ENCODE measurements around the gene SH3D19. TPM values are rescaled to one million over a fixed set of nuclear protein-coding genes. Genes with fewer than 3 reads are reported as not detected.

SH3D19 gene
- total RNA-seq, 4 donors from 2014 or later: 54.4 to 148 (median 79.1) TPM

- 96% methylated on average over 1 of the region's 1 CpG for WGBS
- H3K4me1 ChIP-seq: no peaks in the 10 kb centered on the region
- no peaks in the 10 kb centered on the region for H3K9me3 ChIP-seq
- H3K4me3 ChIP-seq: no peak overlapping the region
- DNase-seq (ENCODE audit: low spot score in 2 of 2): no peak
- peaks cover 22% of the 10 kb centered on the region for H3K36me3 ChIP-seq
- H3K27me3 ChIP-seq: no peaks in the 10 kb centered on the region
- TF ChIP-seq CTCF (IDR thresholded peaks at IDR 0.05) (no peak), EP300 (IDR thresholded peaks at IDR 0.05) (no peak), POLR2AphosphoS5 (IDR thresholded peaks at IDR 0.05) (no peak), POLR2A (IDR thresholded peaks at IDR 0.05) (no peak)
- no peak overlapping the region for H3K27ac ChIP-seq
Observed at GRCh38 chr4:151158979-151159378, 166.4 kb downstream of the SH3D19 start.

GRCh38 chr4:151157543-151157942, 167.9 kb downstream of the SH3D19 start:
- WGBS: 96% methylated on average over 2 of the region's 2 CpGs
- H3K27me3 ChIP-seq: no peaks in the 10 kb centered on the region

GRCh38 chr4:151153585-151153984, 171.8 kb downstream of the SH3D19 start:
- 80% methylated on average over 2 of the region's 2 CpGs for WGBS
- Histone ChIP-seq H3K27ac (peak overlapping the region; percentile 30), H3K27me3 (no peaks in the 10 kb centered on the region), H3K4me1 (no peaks in the 10 kb centered on the region), H3K9me3 (no peaks in the 10 kb centered on the region), H3K36me3 (peaks cover 8% of the 10 kb centered on the region), H3K4me3 (no peak overlapping the region)
- no peak for TF ChIP-seq CTCF (IDR thresholded peaks at IDR 0.05)
- no peak for TF ChIP-seq EP300 (IDR thresholded peaks at IDR 0.05)
- TF ChIP-seq POLR2AphosphoS5 (IDR thresholded peaks at IDR 0.05): no peak
- TF ChIP-seq POLR2A (IDR thresholded peaks at IDR 0.05): no peak
- no peak for DNase-seq (ENCODE audit: low spot score in 2 of 2)

More at GRCh38 chr4:151157543-151157942, 167.9 kb downstream of the SH3D19 start:
- H3K9me3 ChIP-seq: no peaks in the 10 kb centered on the region
- DNase-seq (ENCODE audit: low spot score in 2 of 2): no peak
- peaks cover 16% of the 10 kb centered on the region for H3K36me3 ChIP-seq
- no peak overlapping the region for H3K4me3 ChIP-seq
- H3K4me1 ChIP-seq: no peaks in the 10 kb centered on the region
- no peak overlapping the region for H3K27ac ChIP-seq
- TF ChIP-seq POLR2A (IDR thresholded peaks at IDR 0.05) (no peak), EP300 (IDR thresholded peaks at IDR 0.05) (no peak), CTCF (IDR thresholded peaks at IDR 0.05) (no peak), POLR2AphosphoS5 (IDR thresholded peaks at IDR 0.05) (no peak)

- Histone ChIP-seq H3K9me3 (no peaks in the 10 kb centered on the region), H3K27me3 (no peaks in the 10 kb centered on the region), H3K4me3 (no peak overlapping the region), H3K4me1 (no peaks in the 10 kb centered on the region), H3K27ac (no peak overlapping the region), H3K36me3 (peaks cover 20% of the 10 kb centered on the region)
- 11% methylated on average over 1 of the region's 1 CpG for WGBS
- DNase-seq (ENCODE audit: low spot score in 2 of 2): no peak
- no peak for TF ChIP-seq POLR2A (IDR thresholded peaks at IDR 0.05)
- TF ChIP-seq EP300 (IDR thresholded peaks at IDR 0.05): no peak
- no peak for TF ChIP-seq POLR2AphosphoS5 (IDR thresholded peaks at IDR 0.05)
- TF ChIP-seq CTCF (IDR thresholded peaks at IDR 0.05): no peak
Observed at GRCh38 chr4:151152028-151152427, 173.4 kb downstream of the SH3D19 start.

GRCh38 chr4:151150821-151151580, 174.4 kb downstream of the SH3D19 start:
- 92% methylated on average over 9 of the region's 9 CpGs for WGBS
- TF ChIP-seq CTCF (IDR thresholded peaks at IDR 0.05) (no peak), EP300 (IDR thresholded peaks at IDR 0.05) (no peak), POLR2A (IDR thresholded peaks at IDR 0.05) (no peak), POLR2AphosphoS5 (IDR thresholded peaks at IDR 0.05) (no peak)
- no peak for DNase-seq (ENCODE audit: low spot score in 2 of 2)
- Histone ChIP-seq H3K4me1 (no peaks in the 10 kb centered on the region), H3K4me3 (no peak overlapping the region), H3K27me3 (no peaks in the 10 kb centered on the region), H3K36me3 (peaks cover 29% of the 10 kb centered on the region), H3K9me3 (no peaks in the 10 kb centered on the region), H3K27ac (no peak overlapping the region)
